Measurements from ENCODE around the gene RALGAPA2. TPM values are rescaled to one million over a fixed set of nuclear protein-coding genes. Genes with fewer than 3 reads are reported as not detected.

Gene RALGAPA2
- total RNA-seq, 1 donor, result 5.6 TPM

GRCh38 chr20:20664795-20665589 lies 47.5 kb downstream of the RALGAPA2 start:
- no peak overlapping the region for H3K4me3 ChIP-seq (ENCODE audit: low read depth, low read length)
- TF ChIP-seq, protein P1, sequence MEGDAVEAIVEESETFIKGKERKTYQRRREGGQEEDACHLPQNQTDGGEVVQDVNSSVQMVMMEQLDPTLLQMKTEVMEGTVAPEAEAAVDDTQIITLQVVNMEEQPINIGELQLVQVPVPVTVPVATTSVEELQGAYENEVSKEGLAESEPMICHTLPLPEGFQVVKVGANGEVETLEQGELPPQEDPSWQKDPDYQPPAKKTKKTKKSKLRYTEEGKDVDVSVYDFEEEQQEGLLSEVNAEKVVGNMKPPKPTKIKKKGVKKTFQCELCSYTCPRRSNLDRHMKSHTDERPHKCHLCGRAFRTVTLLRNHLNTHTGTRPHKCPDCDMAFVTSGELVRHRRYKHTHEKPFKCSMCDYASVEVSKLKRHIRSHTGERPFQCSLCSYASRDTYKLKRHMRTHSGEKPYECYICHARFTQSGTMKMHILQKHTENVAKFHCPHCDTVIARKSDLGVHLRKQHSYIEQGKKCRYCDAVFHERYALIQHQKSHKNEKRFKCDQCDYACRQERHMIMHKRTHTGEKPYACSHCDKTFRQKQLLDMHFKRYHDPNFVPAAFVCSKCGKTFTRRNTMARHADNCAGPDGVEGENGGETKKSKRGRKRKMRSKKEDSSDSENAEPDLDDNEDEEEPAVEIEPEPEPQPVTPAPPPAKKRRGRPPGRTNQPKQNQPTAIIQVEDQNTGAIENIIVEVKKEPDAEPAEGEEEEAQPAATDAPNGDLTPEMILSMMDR (IDR thresholded peaks at IDR 0.05; ENCODE audit: insufficient read depth, low read depth, low read length), result peak; percentile 34

DNA sequence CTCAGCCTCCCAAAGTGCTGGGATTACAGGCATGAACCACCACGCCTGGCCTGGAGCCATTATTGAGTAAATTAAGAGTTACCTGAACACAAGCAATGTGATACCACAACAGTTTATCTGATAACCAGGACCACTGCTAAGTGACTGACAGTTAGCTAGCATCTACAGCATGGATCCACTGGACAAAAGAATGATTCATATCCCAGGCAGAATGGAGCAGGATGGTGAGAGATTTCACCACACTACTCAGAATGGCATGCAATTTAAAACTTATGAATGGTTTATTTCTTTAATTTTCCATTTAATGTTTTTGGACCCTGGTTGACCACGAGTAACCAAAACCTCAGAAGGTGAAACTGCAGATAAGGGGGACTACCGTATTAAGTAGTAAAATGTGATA lies 48.6 kb downstream of the RALGAPA2 start:
- no peak for DNase-seq (ENCODE audit: low read depth)
- TF ChIP-seq, protein P1 (IDR thresholded peaks at IDR 0.05; ENCODE audit: insufficient read depth, low read depth, low read length), result no peak
- no peak overlapping the region for H3K4me3 ChIP-seq (ENCODE audit: low read depth, low read length)

More at GRCh38 chr20:20664795-20665589, 47.5 kb downstream of the RALGAPA2 start:
- peak; percentile 11 for DNase-seq (ENCODE audit: low read depth)

DNA sequence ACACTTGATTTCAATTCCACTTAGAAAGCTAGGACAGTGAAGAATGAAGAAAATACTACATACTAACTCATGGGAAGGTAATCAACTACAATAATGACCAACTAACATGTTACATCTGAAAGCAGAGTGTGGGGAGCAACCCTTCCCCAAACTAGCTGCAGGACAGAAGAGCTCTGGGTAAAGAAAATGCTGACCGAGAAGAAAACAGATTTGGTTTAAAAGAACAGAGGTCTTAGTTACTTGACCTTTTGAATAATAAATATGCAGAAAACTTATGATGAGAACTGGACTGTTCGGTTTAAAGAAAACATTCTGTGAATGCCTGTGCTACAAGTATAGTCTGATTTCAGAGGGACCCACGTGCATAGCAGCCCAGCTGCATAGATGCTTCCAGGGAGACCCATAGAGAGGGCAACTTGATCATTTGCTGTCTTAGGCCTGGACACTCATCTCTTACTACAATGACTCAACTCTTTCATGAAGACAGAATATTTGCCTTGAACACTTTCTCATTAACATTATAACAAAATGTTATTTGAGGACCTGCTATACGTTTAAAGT lies 53.5 kb downstream of the RALGAPA2 start:
- DNase-seq (ENCODE audit: low read depth), result no peak
- no peak overlapping the region for H3K4me3 ChIP-seq (ENCODE audit: low read depth, low read length)
- TF ChIP-seq, protein P1 (IDR thresholded peaks at IDR 0.05; ENCODE audit: insufficient read depth, low read depth, low read length), result no peak

DNA sequence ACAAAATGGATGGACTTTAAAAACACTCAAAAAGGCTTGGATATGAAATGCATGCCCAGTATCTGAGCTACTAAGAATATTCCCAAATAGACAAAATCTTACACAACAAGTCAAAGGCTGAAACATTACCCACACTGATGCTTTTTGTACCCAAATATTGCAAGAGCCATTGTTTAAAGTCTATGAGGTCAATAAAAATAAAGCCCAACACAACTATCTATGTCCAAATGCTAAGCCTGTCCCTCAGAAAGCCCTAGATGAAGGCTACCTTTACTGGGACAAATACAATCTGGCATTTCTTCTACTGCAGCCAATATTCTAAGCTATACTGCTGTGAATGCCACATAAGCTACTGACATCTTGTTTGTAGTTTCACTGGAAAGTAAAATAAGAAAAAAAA lies 54.3 kb downstream of the RALGAPA2 start:
- H3K4me3 ChIP-seq (ENCODE audit: low read depth, low read length), result no peak overlapping the region
- DNase-seq (ENCODE audit: low read depth), result no peak
- TF ChIP-seq, protein P1 (IDR thresholded peaks at IDR 0.05; ENCODE audit: insufficient read depth, low read depth, low read length), result no peak

DNA sequence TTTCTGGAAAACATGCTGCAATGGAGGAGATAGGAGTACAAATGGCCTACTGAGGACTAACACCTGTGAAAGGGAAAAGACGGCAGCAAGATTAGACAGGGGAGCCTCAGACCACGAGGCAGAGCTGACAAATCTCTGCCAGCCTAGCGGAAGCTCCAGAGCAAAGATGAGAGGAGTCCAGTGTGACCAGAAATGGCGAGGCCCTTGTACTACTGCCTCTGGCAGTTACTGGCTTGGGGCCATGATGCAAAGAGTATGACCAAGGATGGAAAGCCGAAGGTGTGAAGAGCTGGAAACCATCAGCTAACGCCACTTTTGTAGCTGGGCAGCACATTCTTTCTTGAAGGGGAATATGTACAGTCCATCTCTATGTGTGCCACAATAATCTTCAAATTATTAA lies 55.4 kb downstream of the RALGAPA2 start:
- DNase-seq (ENCODE audit: low read depth), result no peak
- no peak overlapping the region for H3K4me3 ChIP-seq (ENCODE audit: low read depth, low read length)
- TF ChIP-seq, protein P1 (IDR thresholded peaks at IDR 0.05; ENCODE audit: insufficient read depth, low read depth, low read length), result no peak

GRCh38 chr20:20655883-20656282 lies 56.6 kb downstream of the RALGAPA2 start:
- TF ChIP-seq, protein P1 (IDR thresholded peaks at IDR 0.05; ENCODE audit: insufficient read depth, low read depth, low read length), result no peak
- H3K4me3 ChIP-seq (ENCODE audit: low read depth, low read length), result no peak overlapping the region
- no peak for DNase-seq (ENCODE audit: low read depth)
